ENCODE measurements around the gene SLC7A8.

Gene SLC7A8

DNA sequence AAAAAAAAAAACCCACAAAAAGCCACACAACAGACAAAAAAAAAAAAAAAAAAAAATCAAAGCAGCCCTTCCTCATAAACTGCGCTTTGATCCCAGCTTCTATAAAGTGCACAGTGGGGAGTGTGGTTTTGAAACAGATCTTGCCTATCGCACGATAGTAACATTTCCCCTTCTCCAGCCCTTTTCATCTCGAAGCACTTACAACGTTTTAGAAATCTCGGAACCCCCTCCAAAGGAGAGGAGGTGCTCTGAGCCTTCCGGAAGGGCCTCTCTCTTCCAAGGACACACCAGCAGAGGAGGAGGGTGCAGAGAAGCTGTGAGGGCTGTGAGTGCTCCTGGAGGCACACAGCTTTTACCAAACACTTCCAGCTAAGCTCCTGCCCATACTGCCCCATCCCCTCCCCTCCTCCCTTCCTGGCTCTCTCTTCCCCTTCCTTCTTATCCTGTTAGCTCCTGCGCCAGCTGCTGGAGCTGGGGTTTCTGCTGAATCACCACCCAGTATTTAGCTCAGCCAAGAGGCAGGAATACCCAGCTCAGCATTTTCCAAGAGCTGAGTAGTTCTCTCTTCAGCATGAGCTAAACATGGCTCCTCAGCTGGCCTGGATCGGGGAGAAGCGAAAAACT, 28.4 kb downstream of the SLC7A8 start:
- no peak for DNase-seq

- DNase-seq = no peak
Measured at GRCh38 chr14:23153851-23154796, 29.3 kb downstream of the SLC7A8 start.

GRCh38 chr14:23151342-23151741, 32.1 kb downstream of the SLC7A8 start:
- DNase-seq = no peak

GRCh38 chr14:23149745-23150144, 33.7 kb downstream of the SLC7A8 start:
- no peak for DNase-seq

GRCh38 chr14:23148591-23149249, 34.7 kb downstream of the SLC7A8 start:
- DNase-seq = no peak

GRCh38 chr14:23147676-23148075, 35.8 kb downstream of the SLC7A8 start:
- no peak for DNase-seq

DNA sequence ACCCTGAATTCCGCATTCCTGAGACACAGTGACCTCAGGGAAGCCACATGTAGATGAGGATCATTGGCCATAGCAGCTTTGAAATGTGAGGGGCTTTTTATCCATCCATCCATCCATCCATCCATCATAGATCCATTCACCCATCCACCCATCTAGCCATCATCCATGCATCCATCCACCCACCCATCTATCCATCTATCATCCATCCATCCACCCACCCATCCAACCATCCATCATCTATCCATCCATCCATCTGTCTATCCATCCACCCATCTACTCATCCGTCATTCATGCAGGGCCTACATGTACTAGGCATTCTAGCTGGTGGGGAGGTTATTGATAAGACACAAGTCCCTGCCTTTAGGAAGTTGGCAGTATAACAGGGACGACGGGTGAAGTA, 36.5 kb downstream of the SLC7A8 start:
- DNase-seq = no peak

DNA sequence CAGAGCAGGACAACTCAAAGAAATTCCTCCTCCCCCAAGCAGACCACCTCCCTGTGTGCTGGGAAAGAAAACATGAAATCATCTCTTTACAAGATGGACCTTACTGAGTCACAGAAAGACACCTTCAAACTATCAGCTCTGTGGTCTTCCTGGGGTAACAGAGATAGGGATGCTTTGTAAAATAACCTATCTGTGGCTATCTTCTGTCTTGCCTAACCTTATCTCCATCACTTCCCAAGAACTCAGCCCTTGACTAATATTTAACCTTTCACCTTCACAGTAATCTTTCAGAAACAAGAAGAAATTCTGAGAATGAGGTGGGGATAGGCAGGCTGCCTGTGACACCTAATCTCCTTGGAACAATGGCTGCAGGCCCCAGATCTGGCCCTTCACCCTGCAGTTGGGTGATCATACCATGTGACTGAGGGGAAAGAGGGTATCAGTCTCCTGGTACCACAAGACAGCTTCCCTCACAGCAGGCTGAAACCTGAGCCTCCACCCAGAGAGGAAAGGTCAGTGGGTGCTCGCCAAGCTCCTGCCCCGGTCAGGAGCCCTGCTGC, 37.0 kb downstream of the SLC7A8 start:
- no peak for DNase-seq

DNA sequence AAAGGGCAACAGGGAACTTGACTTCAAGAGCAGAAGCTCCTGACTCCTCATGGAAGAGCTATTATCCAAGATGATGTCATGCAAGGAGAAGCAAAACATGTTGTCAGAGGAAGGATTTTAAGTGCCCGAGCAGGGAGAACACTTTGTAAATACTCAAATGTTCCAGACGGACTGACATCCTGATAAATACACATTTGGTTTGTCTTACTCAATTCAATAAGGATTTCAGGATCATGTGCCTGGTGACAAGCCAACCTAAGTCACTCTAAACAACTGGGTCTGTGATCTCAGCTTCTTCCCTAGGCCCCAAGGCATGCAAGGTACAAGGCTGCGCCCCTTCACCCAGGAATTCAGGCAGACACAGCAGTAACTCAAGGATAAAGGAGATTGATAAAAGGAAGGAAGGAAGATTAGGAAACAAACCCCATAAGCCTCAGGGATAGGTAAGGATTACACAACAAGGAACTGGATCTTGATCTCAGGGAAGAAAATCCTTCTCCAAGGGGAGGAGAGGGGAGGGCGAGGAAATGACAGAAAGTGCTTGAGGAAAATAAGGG, 37.6 kb downstream of the SLC7A8 start:
- no peak for DNase-seq

DNA sequence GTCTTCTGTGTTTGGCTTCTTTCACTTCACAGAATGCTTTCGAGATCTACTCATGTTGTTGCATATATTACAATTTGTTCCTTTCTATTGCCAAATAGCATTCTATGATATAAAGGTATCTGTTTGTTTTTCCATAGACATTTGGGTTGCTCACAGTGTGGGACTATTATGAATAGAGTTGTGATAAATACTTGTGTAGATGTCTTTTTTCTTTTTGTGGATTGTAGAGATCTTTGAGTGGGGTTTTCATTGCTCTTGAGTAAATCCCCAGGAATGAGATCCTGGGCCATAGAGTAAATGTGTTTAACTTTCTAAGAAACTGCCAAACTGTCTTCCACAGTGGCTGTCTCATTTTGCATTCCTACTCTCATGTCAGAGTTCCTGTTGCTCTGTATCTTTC, 39.5 kb downstream of the SLC7A8 start:
- no peak for DNase-seq

DNA sequence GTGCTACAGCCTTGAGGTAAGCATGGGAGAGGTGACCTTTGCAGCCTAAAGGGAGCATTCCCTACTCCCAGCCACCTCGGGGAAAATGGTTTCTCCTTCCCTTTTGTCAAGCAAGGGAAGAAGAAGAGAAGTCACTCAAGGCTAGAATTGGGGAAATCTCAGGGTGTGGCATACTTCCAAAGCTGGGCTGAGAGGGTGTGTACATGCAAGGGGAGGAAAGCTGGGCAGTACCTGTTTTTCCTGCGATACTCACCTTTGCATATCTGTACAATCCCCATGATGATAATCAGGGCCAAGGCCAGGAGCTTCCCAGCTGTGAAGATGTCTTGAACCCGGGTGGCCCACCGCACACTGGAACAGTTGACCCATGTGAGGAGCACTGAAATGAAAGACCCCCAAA, 40.6 kb downstream of the SLC7A8 start:
- DNase-seq = no peak

GRCh38 chr14:23141706-23142444, 41.6 kb downstream of the SLC7A8 start:
- no peak for DNase-seq

DNA sequence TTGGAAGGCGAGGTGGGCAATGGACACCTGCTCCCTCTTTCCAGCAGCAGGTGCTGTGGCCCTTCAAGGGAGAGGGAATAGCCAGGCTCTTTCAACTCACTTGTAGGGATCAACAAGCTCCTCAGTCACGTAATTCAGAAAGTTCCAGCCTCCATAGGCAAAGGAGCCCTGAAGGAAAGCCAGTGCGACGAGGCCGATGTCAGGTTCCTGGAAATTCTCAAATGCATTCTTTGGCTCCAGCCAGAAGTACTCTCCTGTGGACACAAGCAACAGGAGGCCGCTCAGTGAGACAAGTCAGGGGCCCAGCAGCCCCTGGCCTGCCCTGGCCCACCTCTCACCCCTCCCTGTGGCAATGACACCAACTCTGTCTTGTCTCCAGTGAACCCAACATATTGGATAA, 43.1 kb downstream of the SLC7A8 start:
- no peak for DNase-seq

DNA sequence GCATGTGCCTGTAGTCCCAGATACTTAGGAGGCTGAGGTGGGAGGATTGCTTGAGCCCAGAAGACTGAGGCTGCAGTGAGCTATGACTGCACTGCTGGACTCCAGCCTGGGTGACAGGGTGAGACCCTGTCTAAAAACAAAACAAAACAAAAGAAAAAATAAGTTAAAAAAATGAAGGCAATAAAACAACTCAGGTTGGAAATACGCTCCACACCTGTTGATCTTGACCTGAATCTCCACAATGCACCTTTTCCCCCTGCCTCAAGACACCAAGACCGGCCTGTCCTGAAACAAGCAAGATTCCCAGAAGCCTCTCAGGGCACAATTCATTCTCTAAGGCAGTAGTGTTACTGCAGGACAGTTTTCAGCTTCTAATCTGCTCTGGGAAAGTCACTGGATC, 43.6 kb downstream of the SLC7A8 start:
- DNase-seq = no peak

- DNase-seq = no peak
Measured at GRCh38 chr14:23137813-23138535, 45.5 kb downstream of the SLC7A8 start.

DNA sequence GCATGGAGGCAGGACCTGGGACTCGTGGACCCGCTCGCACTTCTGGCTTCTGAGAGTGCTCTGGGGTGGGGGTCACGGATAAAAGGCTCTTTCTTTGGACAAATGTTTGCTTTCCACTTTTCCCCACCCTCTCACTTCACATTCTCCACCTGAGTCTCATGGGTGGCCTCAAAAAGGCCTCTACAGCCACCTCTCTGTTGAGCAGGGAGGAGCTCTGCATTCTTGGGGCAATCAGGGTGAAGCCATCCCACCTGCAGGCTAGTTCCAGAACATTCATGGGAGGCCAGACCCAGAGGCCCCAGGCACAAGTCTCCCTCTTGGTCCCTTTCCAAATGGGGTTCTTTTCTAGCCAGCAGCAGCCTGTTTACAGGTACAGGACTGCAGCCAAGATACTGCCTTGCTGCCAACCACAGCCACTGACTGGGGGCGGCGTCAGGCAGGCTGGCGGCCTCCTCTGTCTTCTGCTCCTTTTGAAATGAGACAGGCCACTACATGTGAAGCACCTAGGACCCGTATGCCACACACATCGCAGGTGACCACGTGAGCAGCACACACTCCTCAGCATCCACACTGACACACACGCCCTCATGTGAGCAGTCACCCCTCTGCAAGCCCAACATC, 46.2 kb downstream of the SLC7A8 start:
- DNase-seq = no peak

DNA sequence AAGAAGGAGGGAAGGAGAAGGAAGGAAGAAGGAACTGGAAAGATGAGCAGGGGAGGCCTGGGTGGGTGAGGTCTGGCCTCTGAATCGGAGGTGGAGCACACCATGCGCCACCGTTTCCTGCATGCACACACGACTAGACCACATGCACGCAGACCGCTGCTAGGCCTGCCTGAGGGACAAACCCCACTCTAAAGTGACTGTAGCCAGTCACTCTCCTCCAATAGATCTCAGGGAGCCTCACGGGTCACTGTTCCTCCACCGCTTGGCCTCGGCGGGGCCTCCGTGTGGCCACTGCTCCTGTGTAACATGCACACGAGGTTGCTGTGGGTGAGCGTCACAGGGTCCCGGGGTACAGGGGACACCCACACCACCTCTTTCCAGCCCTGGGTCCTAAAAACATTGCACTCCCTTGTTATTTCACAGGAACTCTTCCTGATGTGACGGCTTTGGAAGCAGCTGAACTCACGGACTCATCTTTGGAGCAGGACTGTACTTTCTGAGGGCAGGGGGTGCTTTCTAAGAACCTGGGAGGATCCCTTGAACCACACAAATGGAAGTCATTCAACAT, 46.8 kb downstream of the SLC7A8 start:
- no peak for DNase-seq

GRCh38 chr14:23132970-23133369, 50.5 kb downstream of the SLC7A8 start:
- no peak for DNase-seq

DNA sequence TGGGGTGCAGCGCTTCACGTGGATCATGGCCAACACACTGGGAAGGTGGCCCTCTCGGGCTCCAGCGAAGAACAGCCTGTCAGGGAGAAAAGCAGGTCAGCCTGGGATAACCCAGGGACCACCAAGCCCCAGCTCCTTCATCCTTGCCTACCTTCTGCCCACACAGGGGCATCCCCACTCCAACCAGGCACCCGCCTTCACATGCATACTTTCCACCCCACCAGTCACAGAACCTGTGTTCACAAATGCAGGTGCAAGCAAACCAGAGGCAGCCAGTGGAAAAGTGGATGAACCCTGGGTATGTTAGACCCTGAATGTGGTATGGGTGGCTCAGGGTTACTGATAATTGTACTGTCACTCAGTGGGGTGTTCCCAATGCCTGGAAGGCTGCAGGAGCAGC, 52.0 kb downstream of the SLC7A8 start:
- DNase-seq = no peak

GRCh38 chr14:23130871-23131270, 52.6 kb downstream of the SLC7A8 start:
- DNase-seq = no peak

All from T-helper 9 cell (primary cell).